ELF-1 (cell line): ENCODE measurements around the gene RNF10.
A peak's percentile ranks its signal among the peaks of the same experiment; 100 is the strongest.

ENCODE experiments used
- DNase-seq: peaks from one replicate; pipeline ENCODE4 v3.0.0-alpha.2; 2016; ENCODE audit warnings: low read depth, low spot score

RNF10 gene

GRCh38 chr12:120579179-120579578, 45.0 kb downstream of the RNF10 start:
- DNase-seq, result no peak

GRCh38 chr12:120580787-120581723, 46.9 kb downstream of the RNF10 start, which contains the start of gene POP5:
Gene POP5, minus strand, starts transcription at chr12:120581402. Its CDS starts 40 bp downstream, at chr12:120581362.
- DNase-seq, result peak; percentile 98

GRCh38 chr12:120581998-120582397, 47.8 kb downstream of the RNF10 start:
- DNase-seq, result no peak

- peak; percentile 86 for DNase-seq
Observed at GRCh38 chr12:120583478-120584030, 49.4 kb downstream of the RNF10 start.

GRCh38 chr12:120584343-120585149, 50.4 kb downstream of the RNF10 start:
- DNase-seq, result peak; percentile 71

GRCh38 chr12:120586206-120586605, 52.0 kb downstream of the RNF10 start:
- DNase-seq, result no peak

- no peak for DNase-seq
Observed at GRCh38 chr12:120586860-120587259, 52.7 kb downstream of the RNF10 start.

- no peak for DNase-seq
Observed at GRCh38 chr12:120588371-120588770, 54.2 kb downstream of the RNF10 start.

GRCh38 chr12:120588948-120589930, 55.1 kb downstream of the RNF10 start:
- DNase-seq, result peak; percentile 72

- no peak for DNase-seq
Observed at GRCh38 chr12:120590741-120591407, 56.7 kb downstream of the RNF10 start.

- no peak for DNase-seq
Observed at GRCh38 chr12:120592121-120593049, 58.2 kb downstream of the RNF10 start.

- no peak for DNase-seq
Observed at GRCh38 chr12:120596901-120597300, 62.7 kb downstream of the RNF10 start.

GRCh38 chr12:120597861-120598260, 63.7 kb downstream of the RNF10 start:
- DNase-seq, result no peak

GRCh38 chr12:120598674-120599463, 64.7 kb downstream of the RNF10 start:
- peak; percentile 38 for DNase-seq

- peak; percentile 24 for DNase-seq
Observed at GRCh38 chr12:120599672-120600552, 65.8 kb downstream of the RNF10 start.

- DNase-seq, result peak; percentile 19
Observed at GRCh38 chr12:120602416-120602815, 68.3 kb downstream of the RNF10 start.

- DNase-seq, result no peak
Observed at GRCh38 chr12:120610560-120610959, 76.4 kb downstream of the RNF10 start.
